SK-N-SH treated with all-trans-retinoic acid at 6 μM for 48 hours (cell line): ENCODE measurements around the gene DCC.

Experiments used
- CSRNP3 ChIP-seq: fragments of 250-450 bp; sonication (Bioruptor Pico); IDR thresholded peaks from 2 replicates; pipeline ENCODE4 v1.5.1; 2021; ENCODE audit warnings: mild to moderate bottlenecking, moderate library complexity
- ESRRG ChIP-seq: fragments of 250-450 bp; sonication (Bioruptor Pico); IDR thresholded peaks from 2 replicates; pipeline ENCODE4 v1.6.1; 2021; ENCODE audit warnings: mild to moderate bottlenecking
- GLIS3 ChIP-seq: fragments of 250-450 bp; sonication (Bioruptor Pico); IDR thresholded peaks from 2 replicates; pipeline ENCODE4 v1.5.0; 2020; ENCODE audit warnings: mild to moderate bottlenecking, moderate library complexity
- RARB ChIP-seq: fragments of 250-450 bp; sonication (Bioruptor Pico); IDR thresholded peaks from 2 replicates; pipeline ENCODE4 v1.8.0; 2021; ENCODE audit warnings: mild to moderate bottlenecking, moderate library complexity
- TCF4 ChIP-seq: fragments of 250-450 bp; sonication (Bioruptor Pico); IDR thresholded peaks from 2 replicates; pipeline ENCODE4 v1.8.0; 2021; ENCODE audit warnings: mild to moderate bottlenecking, moderate library complexity, borderline replicate concordance
- ZFP30 ChIP-seq: fragments of 450-650 bp; formaldehyde crosslinking; IDR thresholded peaks from 2 replicates; pipeline ENCODE4 v1.5.0; 2022; ENCODE audit warnings: mild to moderate bottlenecking, moderate library complexity

GRCh38 chr18:52403291-52404021 is 63.5 kb downstream of the DCC start:
- TF ChIP-seq ESRRG (CRISPR knock-in tag) (no peak), RARB (CRISPR knock-in tag) (no peak), CSRNP3 (CRISPR knock-in tag) (no peak), GLIS3 (CRISPR knock-in tag) (no peak), TCF4 (CRISPR knock-in tag) (no peak), ZFP30 (CRISPR knock-in tag) (no peak)
